ENCODE results near the gene PNLIPRP2. TPM values are rescaled to one million over a fixed set of nuclear protein-coding genes. Genes with fewer than 3 reads are reported as not detected.
A peak's percentile ranks its signal among the peaks of the same experiment; 100 is the strongest.

Gene PNLIPRP2
- total and polyA plus RNA-seq, 2 of the 8 experiments (the other 6 are each of a cell fraction or from before 2014, with no cell fraction given): 0.11 TPM; not detected in 1

DNA sequence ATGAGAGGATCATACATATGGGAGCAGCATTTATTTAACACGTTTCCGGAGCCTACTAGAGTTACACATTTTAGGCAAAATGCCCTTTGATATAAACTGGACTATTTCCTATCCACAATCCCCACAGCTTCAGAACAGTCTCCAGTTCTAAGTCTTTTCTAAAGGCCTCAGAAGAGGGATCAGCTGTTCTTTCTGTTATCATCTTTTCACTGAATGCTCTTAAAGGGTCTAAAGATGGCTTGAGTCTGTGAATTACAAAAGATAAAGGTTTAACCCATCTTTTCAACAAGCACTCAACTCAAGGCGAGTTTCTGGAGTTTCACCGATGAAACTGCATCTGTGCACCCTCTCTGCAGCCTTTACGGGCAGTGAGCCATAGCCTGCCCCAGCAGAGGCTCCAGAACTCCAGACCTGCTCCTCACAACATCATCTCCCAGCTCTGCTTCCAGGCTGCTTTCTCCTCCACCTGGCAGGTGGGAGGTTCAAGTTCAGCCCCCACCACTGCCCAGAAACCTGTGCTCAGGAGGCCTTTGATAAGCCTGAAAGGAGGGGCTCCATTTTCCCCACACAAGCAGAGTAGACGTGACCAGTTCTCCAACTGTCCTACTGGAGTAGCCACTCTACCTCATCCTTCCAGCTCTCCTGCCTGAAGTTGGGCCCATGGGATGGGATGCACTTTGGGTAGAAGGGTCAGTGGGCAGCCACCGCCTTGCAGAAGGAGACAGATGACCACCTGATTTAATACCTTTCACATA lies 68.2 kb downstream of the PNLIPRP2 start:
- WGBS, 2 experiments (ENCODE audit: extremely low coverage in 1 of 2, insufficient coverage in 1 of 2, insufficient read length in 1 of 2, insufficient replicate concordance in 2 of 2, low coverage in 1 of 2, low lambda C conversion rate in 2 of 2, missing lambda C conversion rate in 1 of 2): 91% methylated on average over 7 of the region's 7 CpGs; no CpG with 5 or more reads in 1 of the 2 experiments
- Histone ChIP-seq H3K4me3 (ENCODE audit: extremely low read depth in 1 of 4, insufficient read depth in 2 of 4, low read depth in 3 of 4, low read length in 4 of 4) (no peak overlapping the region), H3K18ac (ENCODE audit: extremely low read depth, low read length) (no peak overlapping the region), H3K4ac (replicated peaks; ENCODE audit: insufficient read length, low read depth, low read length) (no peak overlapping the region), H3K79me2 (ENCODE audit: control insufficient read depth in 1 of 2, insufficient read depth in 2 of 2, low read length in 2 of 2) (no peaks in the 10 kb centered on the region), H2BK12ac (ENCODE audit: low read depth, low read length) (no peak overlapping the region), H2BK20ac (ENCODE audit: low read length) (0 out of 2 replicates have a peak overlapping the region, but pooled peaks have one; percentile 32), H3K4me2 (ENCODE audit: insufficient read depth in 1 of 2, low read depth in 2 of 2, low read length in 2 of 2) (no peak overlapping the region), H2BK5ac (ENCODE audit: low read depth, low read length) (no peak overlapping the region), H3K79me1 (ENCODE audit: low read depth, low read length) (no peaks in the 10 kb centered on the region), H4K8ac (ENCODE audit: extremely low read depth, insufficient read depth, low read length) (no peak overlapping the region), H2BK120ac (replicated peaks; ENCODE audit: low read depth, low read length) (no peak overlapping the region), H4K91ac (replicated peaks; ENCODE audit: insufficient read length, low read length) (no peak overlapping the region), H2AFZ (ENCODE audit: low read length) (no peak overlapping the region), H3K23me2 (ENCODE audit: low read depth, low read length) (no peaks in the 10 kb centered on the region), H3K27ac (ENCODE audit: low read depth, low read length) (no peak overlapping the region), H3K9me3 (ENCODE audit: insufficient read depth in 2 of 2, low read depth in 1 of 2, low read length in 1 of 2) (no peaks in the 10 kb centered on the region), H3K4me1 (replicated peaks in 1 of 4; ENCODE audit: control insufficient read depth in 3 of 4, insufficient read depth in 4 of 4, low read length in 3 of 4) (peaks cover under 1 to 9% (median 4%) of the 10 kb centered on the region in 4 experiments; a peak in 6 of 7 replicates), H3K14ac (ENCODE audit: insufficient read length) (no peak overlapping the region), H3K56ac (replicated peaks; ENCODE audit: insufficient read length, low read depth, low read length) (no peak overlapping the region), H2BK15ac (ENCODE audit: low read length) (no peak overlapping the region), H4K5ac (ENCODE audit: insufficient read length, low read depth, low read length) (no peak overlapping the region), H2AK5ac (ENCODE audit: low read depth, low read length) (no peak overlapping the region), H3K9ac (replicated peaks in 1 of 4; ENCODE audit: extremely low read depth in 1 of 4, low read depth in 3 of 4, low read length in 3 of 4) (no peak overlapping the region), H3K27me3 (replicated peaks in 1 of 4; ENCODE audit: control insufficient read depth in 3 of 4, extremely low read depth in 1 of 4, insufficient read depth in 3 of 4, low read length in 3 of 4) (no peaks in the 10 kb centered on the region; a peak in 3 of 7 replicates), H3K23ac (ENCODE audit: insufficient read length) (no peak overlapping the region), H3K36me3 (ENCODE audit: control insufficient read depth in 2 of 4, insufficient read depth in 4 of 4, low read length in 3 of 4) (no peaks in the 10 kb centered on the region), H4K20me1 (replicated peaks in 1 of 2; ENCODE audit: control insufficient read depth in 1 of 2, insufficient read depth in 2 of 2, low read length in 2 of 2) (no peaks in the 10 kb centered on the region)
- ChIA-PET CTCF (ENCODE audit: partially characterized antibody) (interaction anchor here (0.7 to 12.9 kb wide), 19 partner anchors 11 to 486 kb away, joined by 3 to 223 read pairs (median 3); no protein-coding TSS in a partner anchor), POLR2A (ENCODE audit: partially characterized antibody) (interaction anchor here (1.1 to 1.4 kb wide), 2 partner anchors 13 to 17 kb away, joined by 3 to 4 read pairs; no protein-coding TSS in a partner anchor)
- FAIRE-seq: no peak
- no peak for TF ChIP-seq TCF12 (IDR thresholded peaks at IDR 0.05; ENCODE audit: low read depth, low read length)
- TF ChIP-seq EZH2 (IDR thresholded peaks at IDR 0.05; ENCODE audit: low read depth, low read length, severe bottlenecking): no peak
- no peak for TF ChIP-seq SAP30 (IDR thresholded peaks at IDR 0.05; ENCODE audit: insufficient read depth, insufficient replicate concordance, low read length)
- TF ChIP-seq, protein P1, sequence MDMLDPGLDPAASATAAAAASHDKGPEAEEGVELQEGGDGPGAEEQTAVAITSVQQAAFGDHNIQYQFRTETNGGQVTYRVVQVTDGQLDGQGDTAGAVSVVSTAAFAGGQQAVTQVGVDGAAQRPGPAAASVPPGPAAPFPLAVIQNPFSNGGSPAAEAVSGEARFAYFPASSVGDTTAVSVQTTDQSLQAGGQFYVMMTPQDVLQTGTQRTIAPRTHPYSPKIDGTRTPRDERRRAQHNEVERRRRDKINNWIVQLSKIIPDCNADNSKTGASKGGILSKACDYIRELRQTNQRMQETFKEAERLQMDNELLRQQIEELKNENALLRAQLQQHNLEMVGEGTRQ (IDR thresholded peaks at IDR 0.05; ENCODE audit: low read length): no peak
- no peak for DNase-seq (ENCODE audit: low read depth in 1 of 2, low spot score in 2 of 2)
